Frontal cortex (tissue), 4 donors: ENCODE data around the gene MOV10L1. TPM values are rescaled to one million over a fixed set of nuclear protein-coding genes. Genes with fewer than 3 reads are reported as not detected.

ENCODE experiments used
- DNase-seq, 2 donors: peaks; one replicate each; pipeline ENCODE4 v3.0.0; 2012; ENCODE audit warnings: low spot score in 2 of 2
- FAIRE-seq: peaks from 2 replicates; lab custom pipeline; 2012; peaks lifted over from hg19 to GRCh38; lab: Jason Lieb, UNC
- total RNA-seq: library from RNA; depleted of rRNA; stranded (reverse); fragments of >200 nt; gene quantifications from one replicate; pipeline ENCODE4 v1.2.3, GENCODE V29; 2014
- donor health status: control.
- donor health status: control.
- donor health status: control.

The MOV10L1 gene
- total RNA-seq, 1 donor from 2014 or later, result 3.3 TPM

GRCh38 chr22:50058061-50058905 lies 31.5 kb upstream of the MOV10L1 start, which contains the start of gene TTLL8:
TSS of gene TTLL8 (minus strand) at chr22:50058298.
- no peak for DNase-seq
- FAIRE-seq, result no peak

- FAIRE-seq (no peak), DNase-seq (peak; percentile 50 to 67)
These were observed 30.6 kb upstream of the MOV10L1 start for GRCh38 chr22:50058906-50059880.

GRCh38 chr22:50059881-50060262 lies 29.9 kb upstream of the MOV10L1 start:
- FAIRE-seq, result no peak
- DNase-seq, result no peak

GRCh38 chr22:50060441-50061140 lies 29.2 kb upstream of the MOV10L1 start:
- FAIRE-seq, result no peak
- no peak for DNase-seq

- FAIRE-seq (no peak), DNase-seq (no peak)
These were observed 28.5 kb upstream of the MOV10L1 start for GRCh38 chr22:50061141-50061823.

- FAIRE-seq, result no peak
- DNase-seq, result no peak
These were observed 27.9 kb upstream of the MOV10L1 start for GRCh38 chr22:50061824-50062355.

- no peak for FAIRE-seq
- DNase-seq, result no peak
These were observed 27.2 kb upstream of the MOV10L1 start for GRCh38 chr22:50062509-50063135.

- DNase-seq (no peak), FAIRE-seq (no peak)
These were observed 26.0 kb upstream of the MOV10L1 start for GRCh38 chr22:50063589-50064393.

- no peak for FAIRE-seq
These were observed 25.4 kb upstream of the MOV10L1 start for GRCh38 chr22:50064453-50064852.

GRCh38 chr22:50067244-50067643 lies 22.6 kb upstream of the MOV10L1 start:
- DNase-seq, result no peak
- no peak for FAIRE-seq

More at GRCh38 chr22:50064453-50064852, 25.4 kb upstream of the MOV10L1 start:
- DNase-seq, result no peak

- no peak for DNase-seq
- FAIRE-seq, result no peak
These were observed 21.7 kb upstream of the MOV10L1 start for GRCh38 chr22:50068096-50068495.

GRCh38 chr22:50070366-50070765 lies 19.4 kb upstream of the MOV10L1 start:
- DNase-seq (no peak), FAIRE-seq (no peak)

GRCh38 chr22:50071432-50072166 lies 18.2 kb upstream of the MOV10L1 start:
- no peak for DNase-seq
- FAIRE-seq, result no peak

GRCh38 chr22:50072167-50072555 lies 17.6 kb upstream of the MOV10L1 start:
- no peak for FAIRE-seq
- DNase-seq, result no peak

GRCh38 chr22:50072714-50073538 lies 16.9 kb upstream of the MOV10L1 start:
- FAIRE-seq, result no peak
- DNase-seq, result no peak

- no peak for DNase-seq
- FAIRE-seq, result no peak
These were observed 15.8 kb upstream of the MOV10L1 start for GRCh38 chr22:50074056-50074455.
